GM21360 (cell line): Measurements from ENCODE around the gene PRAC1.

Source experiments
- ATAC-seq: cut with Tn5 transposase; IDR thresholded peaks from one replicate; pipeline ENCODE4 v1.9.1; 2021; ENCODE audit warnings: mild to moderate bottlenecking, moderate library complexity; ENCODE audit not compliant: unreplicated experiment

PRAC1 gene

GRCh38 chr17:48747445-48748363 is 25.4 kb upstream of the PRAC1 start:
- no peak for ATAC-seq

GRCh38 chr17:48746916-48747444 is 24.7 kb upstream of the PRAC1 start:
- no peak for ATAC-seq

GRCh38 chr17:48745381-48746275 is 23.3 kb upstream of the PRAC1 start:
- no peak for ATAC-seq

GRCh38 chr17:48740537-48740936 is 18.2 kb upstream of the PRAC1 start:
- no peak for ATAC-seq

GRCh38 chr17:48738803-48739526 is 16.6 kb upstream of the PRAC1 start:
- no peak for ATAC-seq

- no peak for ATAC-seq
These were observed 16.1 kb upstream of the PRAC1 start for GRCh38 chr17:48738424-48738802.

- no peak for ATAC-seq
These were observed 15.2 kb upstream of the PRAC1 start for GRCh38 chr17:48737330-48738043.

- no peak for ATAC-seq
These were observed 12.7 kb upstream of the PRAC1 start for GRCh38 chr17:48735062-48735351.

- no peak for ATAC-seq
These were observed 12.2 kb upstream of the PRAC1 start for GRCh38 chr17:48734333-48735061.

- ATAC-seq, result no peak
These were observed 11.5 kb upstream of the PRAC1 start for GRCh38 chr17:48733632-48734328.

GRCh38 chr17:48732688-48733629 is 10.6 kb upstream of the PRAC1 start:
- no peak for ATAC-seq

GRCh38 chr17:48731355-48731754 is 9.0 kb upstream of the PRAC1 start:
- ATAC-seq, result no peak

GRCh38 chr17:48730240-48730550 is 7.9 kb upstream of the PRAC1 start:
- ATAC-seq, result no peak

- no peak for ATAC-seq
These were observed 7.3 kb upstream of the PRAC1 start for GRCh38 chr17:48729335-48730239.

GRCh38 chr17:48728232-48729231 is 6.2 kb upstream of the PRAC1 start, which contains the start of gene HOXB13:
HOXB13 (minus strand) TSS chr17:48728750; CDS start chr17:48728593, 157 bp downstream.
- ATAC-seq, result no peak
